Measurements from ENCODE around the gene COMT. TPM values are rescaled to one million over a fixed set of nuclear protein-coding genes. Genes with fewer than 3 reads are reported as not detected.
"Not testable (repeated sequence)": the region's sequence is repeated elsewhere in the genome, so short reads cannot be mapped to it uniquely, and the experiment has no call there.

The COMT gene
- total RNA-seq, 1 donor: 120 TPM

- no peak for DNase-seq (ENCODE audit: low read depth)
- TF ChIP-seq, protein P1, sequence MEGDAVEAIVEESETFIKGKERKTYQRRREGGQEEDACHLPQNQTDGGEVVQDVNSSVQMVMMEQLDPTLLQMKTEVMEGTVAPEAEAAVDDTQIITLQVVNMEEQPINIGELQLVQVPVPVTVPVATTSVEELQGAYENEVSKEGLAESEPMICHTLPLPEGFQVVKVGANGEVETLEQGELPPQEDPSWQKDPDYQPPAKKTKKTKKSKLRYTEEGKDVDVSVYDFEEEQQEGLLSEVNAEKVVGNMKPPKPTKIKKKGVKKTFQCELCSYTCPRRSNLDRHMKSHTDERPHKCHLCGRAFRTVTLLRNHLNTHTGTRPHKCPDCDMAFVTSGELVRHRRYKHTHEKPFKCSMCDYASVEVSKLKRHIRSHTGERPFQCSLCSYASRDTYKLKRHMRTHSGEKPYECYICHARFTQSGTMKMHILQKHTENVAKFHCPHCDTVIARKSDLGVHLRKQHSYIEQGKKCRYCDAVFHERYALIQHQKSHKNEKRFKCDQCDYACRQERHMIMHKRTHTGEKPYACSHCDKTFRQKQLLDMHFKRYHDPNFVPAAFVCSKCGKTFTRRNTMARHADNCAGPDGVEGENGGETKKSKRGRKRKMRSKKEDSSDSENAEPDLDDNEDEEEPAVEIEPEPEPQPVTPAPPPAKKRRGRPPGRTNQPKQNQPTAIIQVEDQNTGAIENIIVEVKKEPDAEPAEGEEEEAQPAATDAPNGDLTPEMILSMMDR (IDR thresholded peaks at IDR 0.05; ENCODE audit: insufficient read depth, low read length): no peak
- no peak overlapping the region for H3K4me3 ChIP-seq (ENCODE audit: low read depth, low read length)
Measured at GRCh38 chr22:19930551-19931486, 10.8 kb upstream of the COMT start.

- TF ChIP-seq, protein P1 (IDR thresholded peaks at IDR 0.05; ENCODE audit: insufficient read depth, low read length): no peak
- DNase-seq (ENCODE audit: low read depth): no peak
- no peak overlapping the region for H3K4me3 ChIP-seq (ENCODE audit: low read depth, low read length)
Measured at GRCh38 chr22:19931514-19931913, 10.1 kb upstream of the COMT start.

DNA sequence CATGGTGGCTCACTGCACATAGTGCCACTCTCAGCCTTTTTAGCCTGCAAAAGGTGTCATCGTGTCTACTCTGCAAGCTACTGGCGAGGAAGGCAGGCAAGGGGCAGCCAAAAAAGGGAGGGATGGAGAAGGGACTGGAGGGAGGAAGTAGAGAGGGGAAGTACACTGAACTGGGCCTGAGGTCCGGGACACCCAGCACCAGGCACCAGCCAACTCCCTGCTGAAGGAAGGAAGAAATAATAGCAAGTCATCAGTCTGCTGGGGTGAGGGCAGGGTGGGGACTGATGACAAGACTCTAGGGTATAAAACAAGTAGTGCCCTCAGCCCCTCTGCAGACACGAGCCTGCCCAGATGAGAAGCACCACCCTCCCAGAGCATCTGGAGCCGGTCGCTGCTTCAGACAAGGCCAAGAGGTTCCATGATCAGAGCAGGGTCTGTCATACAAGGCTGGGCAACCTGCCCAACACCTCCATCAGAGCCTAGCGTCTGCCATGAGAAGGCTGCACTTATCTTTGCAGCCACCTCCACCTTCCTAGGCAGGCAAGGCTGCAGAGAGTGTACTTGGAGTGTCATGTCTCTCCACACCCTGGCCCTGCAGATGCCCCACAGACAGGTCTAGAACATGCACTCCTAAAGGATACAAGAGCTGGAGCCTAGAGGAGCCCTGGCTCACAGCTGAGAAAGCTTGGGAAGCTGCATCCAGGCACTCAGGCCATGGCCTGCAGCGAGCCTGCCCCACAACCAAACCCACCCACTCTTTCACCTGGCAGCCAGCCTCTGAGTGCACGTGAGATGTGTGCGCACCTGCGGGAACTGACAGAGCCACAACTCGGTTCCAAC, 9.0 kb upstream of the COMT start:
- H3K4me3 ChIP-seq (ENCODE audit: low read depth, low read length): no peak overlapping the region
- no peak for DNase-seq (ENCODE audit: low read depth)
- TF ChIP-seq, protein P1 (IDR thresholded peaks at IDR 0.05; ENCODE audit: insufficient read depth, low read length): no peak

DNA sequence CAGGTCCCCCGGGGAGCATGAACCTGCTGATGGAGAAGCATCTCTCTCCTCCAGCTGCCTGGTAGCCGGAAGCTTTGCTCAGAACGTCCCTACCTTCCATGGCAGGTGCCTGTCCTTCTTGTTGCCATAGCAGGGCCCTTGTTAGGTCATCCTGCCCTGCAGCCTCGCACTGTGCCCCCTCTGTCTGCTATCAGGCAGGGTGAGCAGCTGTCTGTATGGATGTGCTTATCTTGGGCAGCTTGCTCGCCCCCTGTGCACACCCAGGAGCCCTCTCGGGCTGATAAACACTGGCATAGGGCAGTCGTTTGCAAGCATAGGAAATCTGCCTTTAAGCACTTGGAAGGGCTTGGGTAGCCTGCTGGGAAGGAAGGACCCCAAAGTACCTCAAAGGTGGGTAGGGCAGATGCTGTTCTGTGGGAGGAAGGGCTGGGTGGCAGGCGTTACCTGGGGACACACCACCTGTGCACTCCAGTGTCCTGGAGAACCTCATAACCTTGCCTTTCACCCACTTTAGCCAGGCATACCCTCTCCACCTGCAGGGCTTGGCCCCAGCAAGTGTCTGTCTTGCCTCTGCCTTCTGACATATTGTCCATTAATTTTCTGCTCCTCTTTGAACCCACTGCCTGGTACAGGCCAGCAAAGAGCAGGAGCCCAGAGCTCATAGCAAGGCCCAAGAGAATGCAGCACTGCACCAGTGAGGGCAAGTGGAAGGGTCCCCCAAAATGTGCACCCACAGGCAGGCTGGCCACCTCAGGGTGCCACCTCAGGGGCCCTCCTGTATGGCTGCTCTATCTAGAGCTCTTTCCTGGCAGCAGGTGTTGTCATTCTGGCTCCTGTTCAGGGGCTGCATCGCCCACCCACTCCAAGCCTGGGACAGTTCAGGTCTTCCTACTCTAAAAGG, 8.0 kb upstream of the COMT start:
- TF ChIP-seq, protein P1 (IDR thresholded peaks at IDR 0.05; ENCODE audit: insufficient read depth, low read length): no peak
- no peak for DNase-seq (ENCODE audit: low read depth)
- H3K4me3 ChIP-seq (ENCODE audit: low read depth, low read length): no peak overlapping the region

- DNase-seq (ENCODE audit: low read depth); H3K4me3 ChIP-seq (ENCODE audit: low read depth, low read length): not testable (repeated sequence)
Measured at GRCh38 chr22:19935123-19935718, 6.4 kb upstream of the COMT start.

DNA sequence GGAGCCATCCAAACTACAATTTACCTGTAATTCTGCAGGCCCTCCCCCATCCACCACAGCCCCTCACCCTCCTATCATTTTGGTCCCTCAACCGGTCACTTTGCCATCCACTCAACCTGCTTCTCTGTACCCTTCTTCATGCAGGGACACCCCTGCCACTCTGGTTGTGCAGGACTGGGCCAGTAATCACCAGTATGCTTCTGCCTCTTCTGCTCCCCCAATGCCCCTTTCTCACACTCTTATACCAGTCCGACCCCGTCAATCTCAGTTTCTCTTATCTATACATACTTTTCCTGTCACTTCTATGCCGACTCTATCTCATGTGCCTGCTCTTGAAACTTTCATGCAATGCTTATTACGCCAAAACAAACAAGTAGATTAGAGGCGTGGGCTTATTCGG, 5.1 kb upstream of the COMT start:
- no peak overlapping the region for H3K4me3 ChIP-seq (ENCODE audit: low read depth, low read length)
- DNase-seq (ENCODE audit: low read depth): no peak
- TF ChIP-seq, protein P1 (IDR thresholded peaks at IDR 0.05; ENCODE audit: insufficient read depth, low read length): no peak
